ENCODE measurements around the gene XRCC5. TPM values are rescaled to one million over a fixed set of nuclear protein-coding genes. Genes with fewer than 3 reads are reported as not detected.

Gene XRCC5
- total RNA-seq, 1 experiment from 2014 or later, result 424 TPM

DNA sequence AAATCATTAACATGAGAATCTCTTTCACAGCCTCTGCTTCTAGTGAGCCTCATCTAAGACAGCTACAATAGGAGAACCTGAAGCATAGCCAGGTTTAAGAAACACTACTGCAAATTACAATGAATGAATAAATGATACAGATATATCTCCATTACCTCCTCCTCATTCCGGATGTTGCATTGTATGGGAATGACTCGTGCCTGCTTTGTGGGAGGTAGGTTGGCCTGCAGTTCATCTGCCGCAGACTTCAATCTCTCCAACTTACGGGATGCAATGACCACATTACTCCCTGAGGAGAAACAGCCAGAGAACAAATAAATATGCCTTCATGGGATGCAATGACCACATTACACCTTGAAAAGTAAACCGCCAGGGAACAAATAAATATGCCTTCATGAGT is 42.9 kb upstream of the XRCC5 start:
- ATAC-seq, result no peak

GRCh38 chr2:216069028-216069427 is 40.1 kb upstream of the XRCC5 start:
- ChIA-PET POLR2A (interaction anchor here (0.5 kb wide), 1 partner anchor 10 kb away, joined by 3 read pairs; no protein-coding TSS in a partner anchor), RAD21 (ENCODE audit: low non-redundant PET in 1 of 2, low total read pairs in 2 of 2, uncharacterized antibody in 2 of 2, unreplicated experiment in 2 of 2) (no interaction called here), CTCF (interaction anchor here (1.2 kb wide), 1 partner anchor 45 kb away, joined by 3 read pairs; no protein-coding TSS in a partner anchor)
- Histone ChIP-seq H3K4me1 (ENCODE audit: control insufficient read depth in 1 of 2, insufficient read depth in 2 of 2, low read length in 2 of 2) (no peaks in the 10 kb centered on the region), H3K36me3 (ENCODE audit: control insufficient read depth in 1 of 2, insufficient read depth in 2 of 2, low read length in 2 of 2) (no peaks in the 10 kb centered on the region; a peak in 1 of 4 replicates), H3K9ac (ENCODE audit: low read length) (no peak overlapping the region), H2AFZ (ENCODE audit: low read depth, low read length, poor library complexity, severe bottlenecking) (no peak overlapping the region), H3K9me3 (ENCODE audit: control insufficient read depth in 1 of 2, insufficient read depth in 1 of 2, low read depth in 1 of 2, low read length in 2 of 2) (no peaks in the 10 kb centered on the region), H4K20me1 (ENCODE audit: insufficient read depth) (no peaks in the 10 kb centered on the region), H3K27ac (ENCODE audit: low read depth, low read length) (no peak overlapping the region), H3K9me2 (ENCODE audit: insufficient read depth) (no peaks in the 10 kb centered on the region), H3K79me2 (ENCODE audit: insufficient read depth, low read length) (no peaks in the 10 kb centered on the region), H3K27me3 (ENCODE audit: insufficient read depth, low read length) (no peaks in the 10 kb centered on the region), H3K4me2 (ENCODE audit: low read length) (no peak overlapping the region), H3K4me3 (replicated peaks in 1 of 2; ENCODE audit: low read depth in 1 of 2, low read length in 2 of 2) (no peak overlapping the region)
- BruUV-seq (replicated peaks), result no TSS peak
- TF ChIP-seq EZH2 (IDR thresholded peaks at IDR 0.05) (no peak), CEBPB (IDR thresholded peaks at IDR 0.05; ENCODE audit: low read depth) (no peak), ATF3 (IDR thresholded peaks at IDR 0.05) (no peak), ZFX (IDR thresholded peaks at IDR 0.05) (no peak), POLR2A (IDR thresholded peaks at IDR 0.05; ENCODE audit: borderline replicate concordance, extremely low read depth, insufficient read depth, insufficient read length) (no peak), EZH2phosphoT487 (IDR thresholded peaks at IDR 0.05; ENCODE audit: borderline replicate concordance) (no peak), YY1 (IDR thresholded peaks at IDR 0.05; ENCODE audit: extremely low read depth, insufficient replicate concordance, low read depth, low read length) (no peak)
- TF ChIP-seq, protein P1, sequence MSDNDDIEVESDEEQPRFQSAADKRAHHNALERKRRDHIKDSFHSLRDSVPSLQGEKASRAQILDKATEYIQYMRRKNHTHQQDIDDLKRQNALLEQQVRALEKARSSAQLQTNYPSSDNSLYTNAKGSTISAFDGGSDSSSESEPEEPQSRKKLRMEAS (IDR thresholded peaks at IDR 0.05), result no peak
- TF ChIP-seq, protein P2, sequence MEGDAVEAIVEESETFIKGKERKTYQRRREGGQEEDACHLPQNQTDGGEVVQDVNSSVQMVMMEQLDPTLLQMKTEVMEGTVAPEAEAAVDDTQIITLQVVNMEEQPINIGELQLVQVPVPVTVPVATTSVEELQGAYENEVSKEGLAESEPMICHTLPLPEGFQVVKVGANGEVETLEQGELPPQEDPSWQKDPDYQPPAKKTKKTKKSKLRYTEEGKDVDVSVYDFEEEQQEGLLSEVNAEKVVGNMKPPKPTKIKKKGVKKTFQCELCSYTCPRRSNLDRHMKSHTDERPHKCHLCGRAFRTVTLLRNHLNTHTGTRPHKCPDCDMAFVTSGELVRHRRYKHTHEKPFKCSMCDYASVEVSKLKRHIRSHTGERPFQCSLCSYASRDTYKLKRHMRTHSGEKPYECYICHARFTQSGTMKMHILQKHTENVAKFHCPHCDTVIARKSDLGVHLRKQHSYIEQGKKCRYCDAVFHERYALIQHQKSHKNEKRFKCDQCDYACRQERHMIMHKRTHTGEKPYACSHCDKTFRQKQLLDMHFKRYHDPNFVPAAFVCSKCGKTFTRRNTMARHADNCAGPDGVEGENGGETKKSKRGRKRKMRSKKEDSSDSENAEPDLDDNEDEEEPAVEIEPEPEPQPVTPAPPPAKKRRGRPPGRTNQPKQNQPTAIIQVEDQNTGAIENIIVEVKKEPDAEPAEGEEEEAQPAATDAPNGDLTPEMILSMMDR (IDR thresholded peaks at IDR 0.05 in 2 of 3, conservative IDR thresholded peaks at IDR 0.05 in 1 of 3; ENCODE audit: borderline replicate concordance in 1 of 3, insufficient read depth in 1 of 3, low read depth in 2 of 3, low read length in 2 of 3), result no peak
- intact Hi-C loops (cut with micrococcal nuclease), result no loop called here
- no peak for ATAC-seq
- DNase-seq (ENCODE audit: low read depth, low spot score), result no peak

More for the DNA sequence above, 42.9 kb upstream of the XRCC5 start:
- Histone ChIP-seq H3K9me3 (ENCODE audit: control insufficient read depth in 1 of 2, insufficient read depth in 1 of 2, low read depth in 1 of 2, low read length in 2 of 2) (no peaks in the 10 kb centered on the region), H4K20me1 (ENCODE audit: insufficient read depth) (no peaks in the 10 kb centered on the region), H3K4me2 (ENCODE audit: low read length) (no peak overlapping the region; the same call in 1 of the 2 replicates), H3K79me2 (ENCODE audit: insufficient read depth, low read length) (no peaks in the 10 kb centered on the region), H3K9ac (ENCODE audit: low read length) (no peak overlapping the region), H3K36me3 (ENCODE audit: control insufficient read depth in 1 of 2, insufficient read depth in 2 of 2, low read length in 2 of 2) (peaks cover 0 to 3% of the 10 kb centered on the region in 2 experiments; a peak in 1 of 4 replicates), H3K27me3 (ENCODE audit: insufficient read depth, low read length) (no peaks in the 10 kb centered on the region), H3K4me3 (replicated peaks in 1 of 2; ENCODE audit: low read depth in 1 of 2, low read length in 2 of 2) (no peak overlapping the region), H3K4me1 (ENCODE audit: control insufficient read depth in 1 of 2, insufficient read depth in 2 of 2, low read length in 2 of 2) (no peaks in the 10 kb centered on the region), H3K9me2 (ENCODE audit: insufficient read depth) (no peaks in the 10 kb centered on the region), H2AFZ (ENCODE audit: low read depth, low read length, poor library complexity, severe bottlenecking) (no peak overlapping the region), H3K27ac (ENCODE audit: low read depth, low read length) (no peak overlapping the region)
- ChIA-PET RAD21 (ENCODE audit: low non-redundant PET in 1 of 2, low total read pairs in 2 of 2, uncharacterized antibody in 2 of 2, unreplicated experiment in 2 of 2) (no interaction called here), CTCF (no interaction called here), POLR2A (no interaction called here)
- TF ChIP-seq ELF1 (IDR thresholded peaks at IDR 0.05; ENCODE audit: borderline replicate concordance, low read depth) (no peak), SIN3A (IDR thresholded peaks at IDR 0.05; ENCODE audit: low read depth) (no peak), EZH2 (IDR thresholded peaks at IDR 0.05) (no peak), ZNF274 (IDR thresholded peaks at IDR 0.05; ENCODE audit: low read depth, low read length) (no peak), EZH2phosphoT487 (IDR thresholded peaks at IDR 0.05; ENCODE audit: borderline replicate concordance) (no peak)
- TF ChIP-seq, protein P3, sequence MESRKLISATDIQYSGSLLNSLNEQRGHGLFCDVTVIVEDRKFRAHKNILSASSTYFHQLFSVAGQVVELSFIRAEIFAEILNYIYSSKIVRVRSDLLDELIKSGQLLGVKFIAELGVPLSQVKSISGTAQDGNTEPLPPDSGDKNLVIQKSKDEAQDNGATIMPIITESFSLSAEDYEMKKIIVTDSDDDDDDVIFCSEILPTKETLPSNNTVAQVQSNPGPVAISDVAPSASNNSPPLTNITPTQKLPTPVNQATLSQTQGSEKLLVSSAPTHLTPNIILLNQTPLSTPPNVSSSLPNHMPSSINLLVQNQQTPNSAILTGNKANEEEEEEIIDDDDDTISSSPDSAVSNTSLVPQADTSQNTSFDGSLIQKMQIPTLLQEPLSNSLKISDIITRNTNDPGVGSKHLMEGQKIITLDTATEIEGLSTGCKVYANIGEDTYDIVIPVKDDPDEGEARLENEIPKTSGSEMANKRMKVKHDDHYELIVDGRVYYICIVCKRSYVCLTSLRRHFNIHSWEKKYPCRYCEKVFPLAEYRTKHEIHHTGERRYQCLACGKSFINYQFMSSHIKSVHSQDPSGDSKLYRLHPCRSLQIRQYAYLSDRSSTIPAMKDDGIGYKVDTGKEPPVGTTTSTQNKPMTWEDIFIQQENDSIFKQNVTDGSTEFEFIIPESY (IDR thresholded peaks at IDR 0.05; ENCODE audit: extremely low read depth, insufficient replicate concordance, low read length), result no peak
- BruUV-seq (replicated peaks), result no TSS peak
- intact Hi-C loops (cut with micrococcal nuclease), result no loop called here
- DNase-seq (ENCODE audit: low read depth, low spot score), result no peak

Data from HCT116 (cell line).